Loucy (cell line): ENCODE results near the gene SH3PXD2A.

Source experiments
- H2AFZ ChIP-seq: fragments of 200-600 bp; sonication (generic); 2 replicates; pipeline ENCODE4 v1.6.0; 2016; ENCODE audit warnings: antibody characterized with exemption, mild to moderate bottlenecking, low read length, moderate library complexity
- H3F3A ChIP-seq: fragments of 200-600 bp; 2 replicates; pipeline ENCODE4 v1.6.0; 2016; ENCODE audit warnings: antibody characterized with exemption, low read depth, mild to moderate bottlenecking
- H3K27me3 ChIP-seq: fragments of 200-600 bp; sonication (generic); 2 replicates; pipeline ENCODE4 v1.6.1; 2014; ENCODE audit warnings: low read length, mild to moderate bottlenecking; ENCODE audit not compliant: insufficient read depth, poor library complexity, severe bottlenecking
- H3K36me3 ChIP-seq: fragments of 200-600 bp; sonication (generic); 2 replicates; pipeline ENCODE4 v1.6.1; 2016; ENCODE audit warnings: low read length; ENCODE audit not compliant: insufficient read depth
- H3K4me1 ChIP-seq: fragments of 200-600 bp; sonication (generic); 2 replicates; pipeline ENCODE4 v1.5.1; 2014; ENCODE audit warnings: low read length, mild to moderate bottlenecking; ENCODE audit not compliant: insufficient read depth, poor library complexity, severe bottlenecking
- H3K4me2 ChIP-seq: fragments of 200-600 bp; sonication (generic); 2 replicates; pipeline ENCODE4 v1.6.0; 2014; ENCODE audit warnings: antibody characterized with exemption, low read length, low read depth, mild to moderate bottlenecking; ENCODE audit not compliant: poor library complexity, severe bottlenecking
- H3K4me3 ChIP-seq: fragments of 200-600 bp; sonication (generic); 2 replicates; pipeline ENCODE4 v1.5.1; 2014; ENCODE audit warnings: low read length, mild to moderate bottlenecking, mixed read lengths; ENCODE audit not compliant: poor library complexity, severe bottlenecking
- H3K79me2 ChIP-seq: fragments of 200-600 bp; sonication (generic); 2 replicates; pipeline ENCODE4 v1.6.1; 2014; ENCODE audit warnings: low read length; ENCODE audit not compliant: insufficient read depth
- H3K9ac ChIP-seq: fragments of 200-600 bp; sonication (generic); 2 replicates; pipeline ENCODE4 v1.6.0; 2014; ENCODE audit warnings: mild to moderate bottlenecking, low read depth, low read length, moderate library complexity; ENCODE audit not compliant: poor library complexity, severe bottlenecking
- H3K9me2 ChIP-seq: fragments of 200-600 bp; sonication (generic); replicated peaks from 2 replicates; pipeline ENCODE4 v1.6.1; 2016; ENCODE audit warnings: low read depth, low read length, mixed read lengths
- H3K9me3 ChIP-seq: fragments of 200-600 bp; sonication (generic); 2 replicates; pipeline ENCODE4 v1.6.1; 2014; ENCODE audit warnings: mild to moderate bottlenecking, antibody characterized with exemption, low read length, low read depth; ENCODE audit not compliant: insufficient read depth
- H4K20me1 ChIP-seq: fragments of 200-600 bp; sonication (generic); 2 replicates; pipeline ENCODE4 v1.6.0; 2014; ENCODE audit warnings: antibody characterized with exemption, low read length, mild to moderate bottlenecking; ENCODE audit not compliant: insufficient read depth, poor library complexity, severe bottlenecking
- CTCF ChIP-seq: fragments of 200-600 bp; sonication (generic); conservative IDR thresholded peaks from 2 replicates; pipeline ENCODE4 v1.5.1; 2014; ENCODE audit warnings: mild to moderate bottlenecking, antibody characterized with exemption, low read length
- EZH2phosphoT487 ChIP-seq: fragments of 200-600 bp; IDR thresholded peaks from 2 replicates; pipeline ENCODE4 v1.6.1; 2018; ENCODE audit warnings: antibody characterized with exemption, mild to moderate bottlenecking, moderate library complexity, borderline replicate concordance

Gene SH3PXD2A

GRCh38 chr10:103703941-103704919 is 151.1 kb downstream of the SH3PXD2A start:
- no peaks in the 10 kb centered on the region for H4K20me1 ChIP-seq
- no peak overlapping the region for H3K9ac ChIP-seq
- no peaks in the 10 kb centered on the region for H3K79me2 ChIP-seq
- no peak overlapping the region for H3K4me2 ChIP-seq
- no peaks in the 10 kb centered on the region for H3K27me3 ChIP-seq
- no peaks in the 10 kb centered on the region for H3K9me2 ChIP-seq
- no peaks in the 10 kb centered on the region for H3F3A ChIP-seq
- TF ChIP-seq EZH2phosphoT487 (no peak), CTCF (no peak)
- H3K9me3 ChIP-seq: no peaks in the 10 kb centered on the region
- no peak overlapping the region for H3K4me3 ChIP-seq
- H2AFZ ChIP-seq: no peak overlapping the region
- H3K36me3 ChIP-seq: no peaks in the 10 kb centered on the region; the same call in 1 of the 2 replicates
- no peaks in the 10 kb centered on the region for H3K4me1 ChIP-seq

- H3K79me2 ChIP-seq: no peaks in the 10 kb centered on the region
- TF ChIP-seq CTCF (no peak), EZH2phosphoT487 (no peak)
- no peaks in the 10 kb centered on the region for H3K9me2 ChIP-seq
- H3K4me1 ChIP-seq: no peaks in the 10 kb centered on the region
- H4K20me1 ChIP-seq: no peaks in the 10 kb centered on the region
- no peak overlapping the region for H3K4me3 ChIP-seq
- H3K9me3 ChIP-seq: no peaks in the 10 kb centered on the region
- H3K4me2 ChIP-seq: no peak overlapping the region
- H3K27me3 ChIP-seq: no peaks in the 10 kb centered on the region
- H3F3A ChIP-seq: no peaks in the 10 kb centered on the region
- H3K9ac ChIP-seq: no peak overlapping the region
- H3K36me3 ChIP-seq: no peaks in the 10 kb centered on the region; the same call in 1 of the 2 replicates
- no peak overlapping the region for H2AFZ ChIP-seq
Observed at GRCh38 chr10:103701380-103702222, 153.8 kb downstream of the SH3PXD2A start.

- Histone ChIP-seq H3K36me3 (no peaks in the 10 kb centered on the region; the same call in 1 of the 2 replicates), H2AFZ (no peak overlapping the region), H3K4me3 (no peak overlapping the region), H3K79me2 (no peaks in the 10 kb centered on the region), H3K4me1 (no peaks in the 10 kb centered on the region), H3K27me3 (no peaks in the 10 kb centered on the region), H3K9ac (no peak overlapping the region), H3K9me2 (no peaks in the 10 kb centered on the region), H3K4me2 (no peak overlapping the region), H3K9me3 (no peaks in the 10 kb centered on the region), H3F3A (no peaks in the 10 kb centered on the region), H4K20me1 (no peaks in the 10 kb centered on the region)
- TF ChIP-seq CTCF: no peak
- no peak for TF ChIP-seq EZH2phosphoT487
Observed at GRCh38 chr10:103700436-103700715, 155.0 kb downstream of the SH3PXD2A start.
